Kidney (tissue), 14 donors: ENCODE data around the gene ANKLE1. TPM values are rescaled to one million over a fixed set of nuclear protein-coding genes. Genes with fewer than 3 reads are reported as not detected.

ENCODE experiments used
- DNase-seq, 5 donors: peaks; one replicate each; pipeline ENCODE4 v3.0.0-alpha.2; 2013 to 2020
- FAIRE-seq: peaks from 2 replicates; lab custom pipeline; 2012; peaks lifted over from hg19 to GRCh38; lab: Jason Lieb, UNC
- H3K27ac ChIP-seq, 2 donors: one replicate each; pipeline ENCODE4 v1.7.0; 2013; ENCODE audit warnings: low read depth in 2 of 2, low read length in 2 of 2, inconsistent platforms in 1 of 2
- H3K27me3 ChIP-seq: one replicate; pipeline ENCODE4 v1.7.1; 2013; ENCODE audit warnings: low read length, inconsistent platforms; ENCODE audit not compliant: control insufficient read depth, insufficient read depth
- H3K36me3 ChIP-seq, 3 donors: one replicate each; pipeline versions ENCODE4 v1.7.0 to v1.7.1; 2013; ENCODE audit warnings: low read length in 3 of 3, control low read depth in 1 of 3, inconsistent platforms in 1 of 3; ENCODE audit not compliant: insufficient read depth in 3 of 3, control insufficient read depth in 2 of 3
- H3K4me1 ChIP-seq, 3 donors: one replicate each; pipeline versions ENCODE4 v1.7.0 to v1.7.1; 2013; ENCODE audit warnings: low read length in 3 of 3, inconsistent platforms in 1 of 3, low read depth in 1 of 3; ENCODE audit not compliant: control insufficient read depth in 2 of 3, insufficient read depth in 2 of 3
- H3K4me3 ChIP-seq, 3 donors: one replicate each; pipeline versions ENCODE4 v1.7.0 to v1.8.1; 2013; ENCODE audit warnings: low read length in 3 of 3, control low read depth in 1 of 3, inconsistent platforms in 1 of 3
- H3K9ac ChIP-seq, 3 donors: one replicate each; pipeline versions ENCODE4 v1.7.0 to v1.7.1; 2013; ENCODE audit warnings: low read length in 3 of 3, control low read depth in 1 of 3, inconsistent platforms in 1 of 3
- H3K9me3 ChIP-seq, 3 donors: one replicate each; pipeline versions ENCODE4 v1.7.0 to v1.7.1; 2013; ENCODE audit warnings: low read length in 3 of 3, control low read depth in 1 of 3, inconsistent platforms in 1 of 3; ENCODE audit not compliant: control insufficient read depth in 2 of 3, insufficient read depth in 1 of 3
- CTCF ChIP-seq: IDR thresholded peaks from 3 replicates; pipeline ENCODE4 v1.5.1; 2012; ENCODE audit warnings: mild to moderate bottlenecking, moderate library complexity, borderline replicate concordance; ENCODE audit not compliant: insufficient read depth; ENCODE audit errors: extremely low read depth
- intact Hi-C: fragments of 100-400 bp; cut with DNase I; formaldehyde crosslinking; loops from one replicate; pipeline ENCODE4 v1.11.1; 2022
- polyA plus RNA-seq: library from polyadenylated mRNA; stranded (reverse); fragments of 350-450 nt; fragmentation: Illumina TruSeq; extraction: RNeasy Lipid Tissue Mini Kit (QIAGEN cat#74804); gene quantifications from one replicate; pipeline ENCODE4 v1.2.3, GENCODE V29; 2014; ENCODE audit warnings: low read depth, low replicate concordance; ENCODE audit not compliant: insufficient read depth
- total RNA-seq: library from RNA; stranded (reverse); fragmentation: NEBNext Ultra II Directional; extraction: Animal tissue kit (Norgen Biotek cat#: 25700); gene quantifications from one replicate; pipeline ENCODE4 v1.2.1, GENCODE V29; 2021
- donor health status: control.
- donor health status: control.
- donor health status: control.
- donor health status: control.
- donor health status: control.
- donor health status: DM: yes; HTN: yes; CAD: no.
- donor health status: Normal renal cell carcinoma (clear cell type).

Gene ANKLE1
- total and polyA plus RNA-seq, 2 donors from 2014 or later, result 0.54 TPM; not detected in 1

- TF ChIP-seq CTCF, result no peak
- intact Hi-C loops, result no loop called here
- DNase-seq, result no peak
Observed at GRCh38 chr19:17279436-17279835, 2.3 kb upstream of the ANKLE1 start.

GRCh38 chr19:17282488-17283125 lies 906 bp downstream of the ANKLE1 start:
- no peak for FAIRE-seq
- Histone ChIP-seq H3K9me3 (no peaks in the 10 kb centered on the region), H3K27ac (no peak overlapping the region), H3K4me1 (peaks cover 0 to 4% (median 0%) of the 10 kb centered on the region in 3 donors), H3K27me3 (peaks cover 2% of the 10 kb centered on the region), H3K9ac (peak overlapping the region in 1 of 3 donors; percentile 48), H3K4me3 (peak overlapping the region in 1 of 3 donors; percentile 18), H3K36me3 (no peaks in the 10 kb centered on the region)
- DNase-seq, result peak; percentile 90 to 93 (median 92)
- intact Hi-C loops, result loop anchor here (10.0 kb wide), 1 partner anchor 218 kb away; no protein-coding TSS in a partner anchor
- TF ChIP-seq CTCF, result peak; percentile 88

More at GRCh38 chr19:17279436-17279835, 2.3 kb upstream of the ANKLE1 start:
- Histone ChIP-seq H3K9ac (no peak overlapping the region), H3K36me3 (peaks cover 0 to 17% (median 3%) of the 10 kb centered on the region in 3 donors), H3K4me1 (peaks cover 0 to 4% (median 0%) of the 10 kb centered on the region in 3 donors), H3K27me3 (peaks cover 2% of the 10 kb centered on the region), H3K4me3 (no peak overlapping the region), H3K9me3 (no peaks in the 10 kb centered on the region), H3K27ac (no peak overlapping the region)
- no peak for FAIRE-seq

GRCh38 chr19:17283504-17283996 lies 1.8 kb downstream of the ANKLE1 start:
- Histone ChIP-seq H3K9ac (no peak overlapping the region), H3K27me3 (peaks cover 2% of the 10 kb centered on the region), H3K27ac (no peak overlapping the region), H3K4me1 (peaks cover 0 to 4% (median 0%) of the 10 kb centered on the region in 3 donors), H3K4me3 (no peak overlapping the region), H3K36me3 (no peaks in the 10 kb centered on the region), H3K9me3 (no peaks in the 10 kb centered on the region)
- intact Hi-C loops, result loop anchor here (10.0 kb wide), 1 partner anchor 219 kb away; no protein-coding TSS in a partner anchor
- FAIRE-seq (no peak), DNase-seq (no peak)
- TF ChIP-seq CTCF, result no peak
